ENCODE data around the gene TMEM120A. TPM values are rescaled to one million over a fixed set of nuclear protein-coding genes. Genes with fewer than 3 reads are reported as not detected.

TMEM120A gene
- total RNA-seq, 1 experiment from 2014 or later, result 71.0 TPM

- no peak overlapping the region for H3K4me3 ChIP-seq (ENCODE audit: low read depth in 2 of 2, low read length in 2 of 2)
- ATAC-seq (no peak), DNase-seq (ENCODE audit: low read depth, low spot score) (no peak)
- H3K36me3 ChIP-seq (ENCODE audit: control insufficient read depth, insufficient read depth, low read length), result no peaks in the 10 kb centered on the region
- intact Hi-C loops (cut with micrococcal nuclease; ENCODE audit: unreplicated experiment), result no loop called here
- ChIA-PET CTCF (no interaction called here), POLR2A (no interaction called here)
- TF ChIP-seq SIN3A (IDR thresholded peaks at IDR 0.05; ENCODE audit: borderline replicate concordance, insufficient read depth, low read depth, low read length) (no peak), POLR2AphosphoS5 (IDR thresholded peaks at IDR 0.05; ENCODE audit: low read depth, low read length) (no peak), TCF7L2 (IDR thresholded peaks at IDR 0.05; ENCODE audit: low read depth, low read length) (no peak), REST (IDR thresholded peaks at IDR 0.05; ENCODE audit: insufficient read depth in 1 of 2, low read depth in 2 of 2, low read length in 1 of 2) (no peak), CTCF (IDR thresholded peaks at IDR 0.05) (no peak)
- no peaks in the 10 kb centered on the region for H3K9me3 ChIP-seq (ENCODE audit: control insufficient read depth, insufficient read depth, low read depth, low read length)
- no peaks in the 10 kb centered on the region for H3K4me1 ChIP-seq (ENCODE audit: control insufficient read depth, insufficient read depth, low read length)
- in situ Hi-C loops (cut with HindIII; ENCODE audit: low pct_unique_long_range_greater_than_20kb, low sequenced_read_pairs), result no loop called here
- H3K27me3 ChIP-seq (ENCODE audit: control insufficient read depth, insufficient read depth, low read length), result no peaks in the 10 kb centered on the region
- TSS peak; percentile 48 for BruUV-seq (replicated peaks)
- no peak overlapping the region for H3K27ac ChIP-seq (ENCODE audit: low read length)
Observed at GRCh38 chr7:76011442-76011861, 17.1 kb upstream of the TMEM120A start.

GRCh38 chr7:76009672-76010600, 15.5 kb upstream of the TMEM120A start:
- intact Hi-C loops (cut with micrococcal nuclease; ENCODE audit: unreplicated experiment) (no loop called here), in situ Hi-C loops (cut with HindIII; ENCODE audit: low pct_unique_long_range_greater_than_20kb, low sequenced_read_pairs) (no loop called here)
- Histone ChIP-seq H3K27me3 (ENCODE audit: control insufficient read depth, insufficient read depth, low read length) (no peaks in the 10 kb centered on the region), H3K36me3 (ENCODE audit: control insufficient read depth, insufficient read depth, low read length) (peaks cover 3% of the 10 kb centered on the region), H3K9me3 (ENCODE audit: control insufficient read depth, insufficient read depth, low read depth, low read length) (no peaks in the 10 kb centered on the region), H3K4me3 (ENCODE audit: low read depth in 2 of 2, low read length in 2 of 2) (no peak overlapping the region), H3K4me1 (ENCODE audit: control insufficient read depth, insufficient read depth, low read length) (no peaks in the 10 kb centered on the region), H3K27ac (ENCODE audit: low read length) (no peak overlapping the region)
- no TSS peak for BruUV-seq (replicated peaks)
- DNase-seq (ENCODE audit: low read depth, low spot score), result no peak
- ChIA-PET CTCF (interaction anchor here (0.6 to 1.7 kb wide), 2 partner anchors 10 to 70 kb away, joined by 3 to 8 read pairs; no protein-coding TSS in a partner anchor), POLR2A (no interaction called here)
- TF ChIP-seq POLR2AphosphoS5 (IDR thresholded peaks at IDR 0.05; ENCODE audit: low read depth, low read length) (no peak), TCF7L2 (IDR thresholded peaks at IDR 0.05; ENCODE audit: low read depth, low read length) (no peak), SIN3A (IDR thresholded peaks at IDR 0.05; ENCODE audit: borderline replicate concordance, insufficient read depth, low read depth, low read length) (no peak), REST (IDR thresholded peaks at IDR 0.05; ENCODE audit: insufficient read depth in 1 of 2, low read depth in 2 of 2, low read length in 1 of 2) (no peak), CTCF (IDR thresholded peaks at IDR 0.05) (no peak)
- ATAC-seq, result no peak

Measured in Panc1 (cell line).